ENCODE data around the gene CWC22.

GRCh38 chr2:179981085-179981484, 26.0 kb downstream of the CWC22 start:
- no peak for TF ChIP-seq CTCF (IDR thresholded peaks at IDR 0.05; ENCODE audit: insufficient read depth, low read length)
- no peak for TF ChIP-seq POLR2AphosphoS5 (IDR thresholded peaks at IDR 0.05; ENCODE audit: low read depth)
